ENCODE measurements around the gene ITGA1. TPM values are rescaled to one million over a fixed set of nuclear protein-coding genes. Genes with fewer than 3 reads are reported as not detected.
"Not testable (repeated sequence)": the region's sequence is repeated elsewhere in the genome, so short reads cannot be mapped to it uniquely, and the experiment has no call there.

The ITGA1 gene
- polyA plus RNA-seq, 3 donors: 0.33 to 0.89 (median 0.79) TPM

DNA sequence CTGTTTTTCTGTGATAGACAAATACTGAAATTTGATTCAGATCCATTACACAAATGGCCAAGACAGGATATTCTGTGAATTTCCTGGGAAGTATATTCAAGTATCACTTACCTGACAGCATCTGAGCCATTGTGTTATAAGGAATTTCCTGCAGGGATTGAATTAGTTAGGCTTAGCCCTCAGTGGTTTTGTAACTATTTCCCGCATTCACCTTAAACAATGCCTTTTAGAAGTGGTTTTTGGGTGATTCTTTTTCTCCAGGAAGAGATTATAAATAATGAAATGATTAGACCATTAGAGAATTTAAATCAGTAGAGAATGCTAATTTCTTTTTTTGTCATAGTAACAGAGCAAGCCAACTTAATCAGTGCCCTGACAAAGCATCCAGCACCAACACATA, 30.6 kb downstream of the ITGA1 start:
- Histone ChIP-seq H3K27me3 (ENCODE audit: control insufficient read depth in 2 of 2, insufficient read depth in 2 of 2, low read length in 2 of 2) (no peaks in the 10 kb centered on the region), H3K4me2 (replicated peaks; ENCODE audit: extremely low read depth, low read length, poor library complexity, severe bottlenecking) (no peak overlapping the region), H3K79me2 (ENCODE audit: insufficient read depth, low read length) (no peaks in the 10 kb centered on the region), H3K4me3 (replicated peaks in 1 of 3; ENCODE audit: low read depth in 2 of 3, low read length in 3 of 3) (no peak overlapping the region), H3K9me3 (replicated peaks in 1 of 2; ENCODE audit: control insufficient read depth in 1 of 2, insufficient read depth in 1 of 2, low read length in 2 of 2) (no peaks in the 10 kb centered on the region), H2AFZ (ENCODE audit: insufficient read depth, low read depth, low read length, poor library complexity, severe bottlenecking) (no peak overlapping the region), H3K36me3 (replicated peaks in 1 of 2; ENCODE audit: control insufficient read depth in 1 of 2, insufficient read depth in 2 of 2, low read length in 2 of 2) (no peaks in the 10 kb centered on the region), H4K20me1 (ENCODE audit: insufficient read depth, low read length) (no peaks in the 10 kb centered on the region), H3K27ac (ENCODE audit: low read depth in 1 of 2, low read length in 2 of 2) (no peak overlapping the region), H3K9ac (ENCODE audit: insufficient read depth, low read length, poor library complexity, severe bottlenecking) (no peak overlapping the region), H3K4me1 (ENCODE audit: control insufficient read depth in 1 of 2, insufficient read depth in 2 of 2, low read length in 2 of 2) (no peaks in the 10 kb centered on the region)
- Mint-ChIP-seq H3K27ac (no peak overlapping the region), H3K4me3 (no peak overlapping the region), H3K9me3 (no peaks in the 10 kb centered on the region), H3K4me1 (peaks cover 2% of the 10 kb centered on the region), H3K36me3 (no peaks in the 10 kb centered on the region), H3K27me3 (ENCODE audit: low read depth in 3 of 3) (no peaks in the 10 kb centered on the region)
- no CpG with 5 or more reads among the region's 1 CpG for WGBS (ENCODE audit: insufficient coverage)
- intact Hi-C loops (cut with micrococcal nuclease): no loop called here
- TF ChIP-seq, protein P1, sequence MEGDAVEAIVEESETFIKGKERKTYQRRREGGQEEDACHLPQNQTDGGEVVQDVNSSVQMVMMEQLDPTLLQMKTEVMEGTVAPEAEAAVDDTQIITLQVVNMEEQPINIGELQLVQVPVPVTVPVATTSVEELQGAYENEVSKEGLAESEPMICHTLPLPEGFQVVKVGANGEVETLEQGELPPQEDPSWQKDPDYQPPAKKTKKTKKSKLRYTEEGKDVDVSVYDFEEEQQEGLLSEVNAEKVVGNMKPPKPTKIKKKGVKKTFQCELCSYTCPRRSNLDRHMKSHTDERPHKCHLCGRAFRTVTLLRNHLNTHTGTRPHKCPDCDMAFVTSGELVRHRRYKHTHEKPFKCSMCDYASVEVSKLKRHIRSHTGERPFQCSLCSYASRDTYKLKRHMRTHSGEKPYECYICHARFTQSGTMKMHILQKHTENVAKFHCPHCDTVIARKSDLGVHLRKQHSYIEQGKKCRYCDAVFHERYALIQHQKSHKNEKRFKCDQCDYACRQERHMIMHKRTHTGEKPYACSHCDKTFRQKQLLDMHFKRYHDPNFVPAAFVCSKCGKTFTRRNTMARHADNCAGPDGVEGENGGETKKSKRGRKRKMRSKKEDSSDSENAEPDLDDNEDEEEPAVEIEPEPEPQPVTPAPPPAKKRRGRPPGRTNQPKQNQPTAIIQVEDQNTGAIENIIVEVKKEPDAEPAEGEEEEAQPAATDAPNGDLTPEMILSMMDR (IDR thresholded peaks at IDR 0.05): no peak
- DNase-seq: no peak

DNA sequence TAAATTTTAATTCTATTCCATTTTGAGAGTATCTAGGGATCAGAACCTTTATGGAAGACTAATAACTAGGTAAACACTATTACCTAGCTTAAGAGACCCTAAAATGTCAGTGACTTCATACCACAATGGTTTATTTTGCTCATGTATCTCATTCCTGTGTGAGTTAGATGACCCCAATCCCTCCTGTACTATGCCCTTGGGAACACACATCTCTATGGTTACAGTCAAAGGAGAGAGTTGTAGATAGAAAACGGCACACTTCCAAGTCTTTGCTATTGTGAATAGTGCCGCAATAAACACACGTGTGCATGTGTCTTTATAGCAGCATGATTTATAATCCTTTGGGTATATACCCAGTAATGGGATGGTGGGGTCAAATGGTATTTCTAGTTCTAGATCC, 31.1 kb downstream of the ITGA1 start:
- H3K4me2 ChIP-seq (replicated peaks; ENCODE audit: extremely low read depth, low read length, poor library complexity, severe bottlenecking); H3K27me3 ChIP-seq (ENCODE audit: control insufficient read depth in 2 of 2, insufficient read depth in 2 of 2, low read length in 2 of 2); H3K9me3 ChIP-seq (replicated peaks in 1 of 2; ENCODE audit: control insufficient read depth in 1 of 2, insufficient read depth in 1 of 2, low read length in 2 of 2); H3K4me1 Mint-ChIP-seq; H3K27ac ChIP-seq (ENCODE audit: low read depth in 1 of 2, low read length in 2 of 2); H2AFZ ChIP-seq (ENCODE audit: insufficient read depth, low read depth, low read length, poor library complexity, severe bottlenecking); intact Hi-C loops (cut with micrococcal nuclease); H3K36me3 Mint-ChIP-seq; H3K27ac Mint-ChIP-seq; H3K36me3 ChIP-seq (replicated peaks in 1 of 2; ENCODE audit: control insufficient read depth in 1 of 2, insufficient read depth in 2 of 2, low read length in 2 of 2); H4K20me1 ChIP-seq (ENCODE audit: insufficient read depth, low read length); H3K27me3 Mint-ChIP-seq (ENCODE audit: low read depth in 3 of 3); H3K4me3 ChIP-seq (replicated peaks in 1 of 3; ENCODE audit: low read depth in 2 of 3, low read length in 3 of 3); H3K79me2 ChIP-seq (ENCODE audit: insufficient read depth, low read length); H3K9me3 Mint-ChIP-seq; DNase-seq; H3K4me1 ChIP-seq (ENCODE audit: control insufficient read depth in 1 of 2, insufficient read depth in 2 of 2, low read length in 2 of 2); H3K9ac ChIP-seq (ENCODE audit: insufficient read depth, low read length, poor library complexity, severe bottlenecking); H3K4me3 Mint-ChIP-seq: not testable (repeated sequence)
- no CpG with 5 or more reads among the region's 3 CpGs for whole genome bisulfite sequencing (ENCODE audit: insufficient coverage)

All from CD14-positive monocyte (primary cell).